ENCODE results near the gene TTLL7. TPM values are rescaled to one million over a fixed set of nuclear protein-coding genes. Genes with fewer than 3 reads are reported as not detected.

Gene TTLL7
- total RNA-seq, 4 donors from 2014 or later: 1.2 to 16.5 (median 4.1) TPM

- no peak overlapping the region for H3K4me3 ChIP-seq
- H3K4me1 ChIP-seq: no peaks in the 10 kb centered on the region
- DNase-seq: no peak
- H3K27ac ChIP-seq: no peak overlapping the region
- H3K9me3 ChIP-seq: no peaks in the 10 kb centered on the region
- H3K36me3 ChIP-seq: no peaks in the 10 kb centered on the region
- no peak for TF ChIP-seq POLR2A (IDR thresholded peaks at IDR 0.05)
- TF ChIP-seq, protein P1, sequence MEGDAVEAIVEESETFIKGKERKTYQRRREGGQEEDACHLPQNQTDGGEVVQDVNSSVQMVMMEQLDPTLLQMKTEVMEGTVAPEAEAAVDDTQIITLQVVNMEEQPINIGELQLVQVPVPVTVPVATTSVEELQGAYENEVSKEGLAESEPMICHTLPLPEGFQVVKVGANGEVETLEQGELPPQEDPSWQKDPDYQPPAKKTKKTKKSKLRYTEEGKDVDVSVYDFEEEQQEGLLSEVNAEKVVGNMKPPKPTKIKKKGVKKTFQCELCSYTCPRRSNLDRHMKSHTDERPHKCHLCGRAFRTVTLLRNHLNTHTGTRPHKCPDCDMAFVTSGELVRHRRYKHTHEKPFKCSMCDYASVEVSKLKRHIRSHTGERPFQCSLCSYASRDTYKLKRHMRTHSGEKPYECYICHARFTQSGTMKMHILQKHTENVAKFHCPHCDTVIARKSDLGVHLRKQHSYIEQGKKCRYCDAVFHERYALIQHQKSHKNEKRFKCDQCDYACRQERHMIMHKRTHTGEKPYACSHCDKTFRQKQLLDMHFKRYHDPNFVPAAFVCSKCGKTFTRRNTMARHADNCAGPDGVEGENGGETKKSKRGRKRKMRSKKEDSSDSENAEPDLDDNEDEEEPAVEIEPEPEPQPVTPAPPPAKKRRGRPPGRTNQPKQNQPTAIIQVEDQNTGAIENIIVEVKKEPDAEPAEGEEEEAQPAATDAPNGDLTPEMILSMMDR (IDR thresholded peaks at IDR 0.05): no peak
- no peaks in the 10 kb centered on the region for H3K27me3 ChIP-seq
Observed at GRCh38 chr1:83929184-83929583, 69.7 kb downstream of the TTLL7 start.

DNA sequence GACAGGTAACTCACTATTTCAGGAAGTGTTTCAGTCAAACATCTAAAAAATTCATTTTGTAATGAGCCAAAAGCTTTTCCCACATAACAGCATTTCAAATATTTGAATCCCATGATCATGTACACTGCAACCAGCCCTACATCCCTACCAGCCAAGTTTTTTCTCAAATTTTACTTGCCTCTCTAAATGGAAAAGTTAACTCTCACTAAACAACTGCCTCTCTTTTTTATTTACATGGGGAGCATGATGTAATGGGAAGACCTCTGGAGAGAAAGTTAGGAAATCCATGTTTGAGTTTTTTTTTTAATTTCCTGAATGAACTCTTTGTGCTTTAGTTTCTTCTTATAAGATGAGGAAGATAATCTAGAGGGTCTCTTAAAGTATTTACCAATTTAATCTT, 70.5 kb downstream of the TTLL7 start:
- H3K9me3 ChIP-seq: no peaks in the 10 kb centered on the region
- no peak for DNase-seq
- no peak for TF ChIP-seq POLR2A (IDR thresholded peaks at IDR 0.05)
- TF ChIP-seq, protein P1 (IDR thresholded peaks at IDR 0.05): no peak
- no peak overlapping the region for H3K27ac ChIP-seq
- no peak overlapping the region for H3K4me3 ChIP-seq
- no peaks in the 10 kb centered on the region for H3K36me3 ChIP-seq
- no peaks in the 10 kb centered on the region for H3K4me1 ChIP-seq
- H3K27me3 ChIP-seq: no peaks in the 10 kb centered on the region

DNA sequence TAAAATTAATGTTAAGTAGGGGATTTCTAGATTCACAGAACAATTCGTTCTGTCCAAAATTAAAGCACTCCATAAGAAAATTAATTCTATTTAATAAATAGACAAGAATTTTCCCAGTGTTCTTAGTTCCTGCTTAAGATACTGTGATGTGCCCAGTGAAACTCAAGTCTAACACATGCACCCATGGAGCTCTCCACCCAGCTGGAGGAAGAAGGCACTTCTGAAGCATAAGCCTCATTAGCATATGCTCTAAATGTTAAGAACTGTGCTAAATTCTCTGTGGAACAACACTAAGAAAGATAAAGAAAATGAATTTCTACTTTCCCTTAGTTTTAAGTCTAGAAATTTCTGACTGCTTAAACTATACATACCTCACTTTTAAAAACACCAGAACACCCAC, 71.2 kb downstream of the TTLL7 start:
- no peak for DNase-seq
- no peaks in the 10 kb centered on the region for H3K27me3 ChIP-seq
- no peak overlapping the region for H3K4me3 ChIP-seq
- no peak overlapping the region for H3K27ac ChIP-seq
- no peaks in the 10 kb centered on the region for H3K4me1 ChIP-seq
- H3K9me3 ChIP-seq: no peaks in the 10 kb centered on the region
- no peaks in the 10 kb centered on the region for H3K36me3 ChIP-seq
- TF ChIP-seq, protein P1 (IDR thresholded peaks at IDR 0.05): no peak
- no peak for TF ChIP-seq POLR2A (IDR thresholded peaks at IDR 0.05)

DNA sequence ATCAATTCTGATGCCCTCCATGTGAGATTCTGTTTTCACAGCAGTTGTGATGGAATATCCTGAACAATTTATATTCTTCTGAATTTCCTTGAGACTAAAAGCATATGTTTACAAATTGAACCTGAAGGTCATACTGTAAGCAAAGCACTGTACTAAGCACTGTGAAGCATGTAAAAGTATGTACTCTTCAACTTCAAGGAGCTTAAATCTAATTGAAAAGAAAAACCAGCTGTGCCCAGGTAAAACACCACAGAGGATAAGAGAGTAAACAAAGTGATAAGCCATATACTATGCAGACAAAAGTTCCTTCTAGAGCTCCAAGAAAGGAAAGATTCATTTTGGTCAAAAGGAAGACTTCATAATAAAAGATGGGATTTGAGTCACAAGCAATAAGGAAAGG, 71.9 kb downstream of the TTLL7 start:
- Histone ChIP-seq H3K27me3 (no peaks in the 10 kb centered on the region), H3K4me3 (no peak overlapping the region), H3K27ac (no peak overlapping the region), H3K9me3 (no peaks in the 10 kb centered on the region), H3K4me1 (no peaks in the 10 kb centered on the region), H3K36me3 (no peaks in the 10 kb centered on the region)
- no peak for DNase-seq
- TF ChIP-seq, protein P1 (IDR thresholded peaks at IDR 0.05): no peak
- TF ChIP-seq POLR2A (IDR thresholded peaks at IDR 0.05): no peak

GRCh38 chr1:83923553-83923952, 75.4 kb downstream of the TTLL7 start:
- H3K4me1 ChIP-seq: no peaks in the 10 kb centered on the region
- H3K4me3 ChIP-seq: no peak overlapping the region
- no peaks in the 10 kb centered on the region for H3K9me3 ChIP-seq
- H3K27ac ChIP-seq: no peak overlapping the region
- no peaks in the 10 kb centered on the region for H3K27me3 ChIP-seq
- TF ChIP-seq, protein P1 (IDR thresholded peaks at IDR 0.05): no peak
- no peak for TF ChIP-seq POLR2A (IDR thresholded peaks at IDR 0.05)
- no peak for DNase-seq
- H3K36me3 ChIP-seq: no peaks in the 10 kb centered on the region

- Histone ChIP-seq H3K36me3 (no peaks in the 10 kb centered on the region), H3K4me1 (no peaks in the 10 kb centered on the region), H3K9me3 (no peaks in the 10 kb centered on the region), H3K4me3 (no peak overlapping the region), H3K27me3 (no peaks in the 10 kb centered on the region), H3K27ac (no peak overlapping the region)
- no peak for DNase-seq
- no peak for TF ChIP-seq POLR2A (IDR thresholded peaks at IDR 0.05)
- TF ChIP-seq, protein P1 (IDR thresholded peaks at IDR 0.05): no peak
Observed at GRCh38 chr1:83922431-83922830, 76.5 kb downstream of the TTLL7 start.

Data from Peyer's patch (tissue), 4 donors.